Measurements from ENCODE around the gene PLPPR5. TPM values are rescaled to one million over a fixed set of nuclear protein-coding genes. Genes with fewer than 3 reads are reported as not detected.

The PLPPR5 gene
- total and polyA plus RNA-seq, 10 of the 15 experiments (the other 5 are each of a cell fraction or from before 2014, with no cell fraction given), result under 0.01 to 0.11 (median 0.02) TPM; not detected in 7

DNA sequence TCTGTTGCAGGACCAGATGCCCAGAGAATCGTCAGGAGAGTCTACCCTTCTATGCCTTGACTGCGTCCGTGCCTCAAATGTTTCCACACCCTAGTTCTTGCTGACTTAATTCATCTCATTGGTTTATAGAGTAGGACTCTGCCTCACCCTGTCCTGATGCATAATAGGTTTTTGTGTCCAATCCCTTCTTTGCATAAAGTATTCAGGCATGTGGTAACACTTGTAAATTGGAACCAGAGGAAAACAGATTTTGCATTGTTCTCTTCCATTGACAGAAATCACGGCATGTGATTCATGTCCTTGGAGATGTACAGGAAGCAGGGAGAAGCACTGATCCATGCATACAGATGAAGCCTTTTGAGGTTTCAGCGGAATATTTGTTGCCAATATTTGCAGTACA lies 29.5 kb downstream of the PLPPR5 start:
- Histone ChIP-seq H3K9me3 (replicated peaks; ENCODE audit: control insufficient read depth, insufficient read depth, low read length) (no peaks in the 10 kb centered on the region), H3K4me1 (ENCODE audit: control insufficient read depth, insufficient read depth, low read length) (no peaks in the 10 kb centered on the region), H3K4me3 (no peak overlapping the region), H4K20me1 (ENCODE audit: control insufficient read depth, insufficient read depth) (no peaks in the 10 kb centered on the region), H3K79me2 (ENCODE audit: control insufficient read depth, insufficient read depth, low read length) (no peaks in the 10 kb centered on the region), H3K9ac (ENCODE audit: control insufficient read depth, insufficient read depth, low read length) (no peak overlapping the region), H3K36me3 (ENCODE audit: control insufficient read depth in 2 of 2, insufficient read depth in 2 of 2, low read length in 1 of 2) (no peaks in the 10 kb centered on the region), H3K4me2 (ENCODE audit: control insufficient read depth, insufficient read depth) (no peak overlapping the region), H3K27ac (ENCODE audit: control insufficient read depth, insufficient read depth) (no peak overlapping the region), H3K27me3 (replicated peaks in 1 of 2; ENCODE audit: control insufficient read depth in 2 of 2, insufficient read depth in 2 of 2, low read length in 1 of 2) (no peaks in the 10 kb centered on the region), H2AFZ (ENCODE audit: control insufficient read depth, low read depth, low read length) (no peak overlapping the region)
- BruUV-seq (replicated peaks), result no TSS peak
- ATAC-seq (no peak), DNase-seq (ENCODE audit: low read depth, low spot score) (no peak), FAIRE-seq (no peak)
- WGBS (ENCODE audit: insufficient coverage, insufficient replicate concordance, low lambda C conversion rate, missing lambda C conversion rate), result 9% methylated on average over 5 of the region's 5 CpGs
- ChIA-PET POLR2A (no interaction called here), RAD21 (ENCODE audit: unreplicated experiment) (no interaction called here), CTCF (no interaction called here), SMC1A (ENCODE audit: uncharacterized antibody, unreplicated experiment) (no interaction called here)
- in situ Hi-C loops (cut with MboI), result no loop called here
- intact Hi-C loops (cut with micrococcal nuclease; ENCODE audit: unreplicated experiment), result no loop called here
- TF ChIP-seq, protein P1, sequence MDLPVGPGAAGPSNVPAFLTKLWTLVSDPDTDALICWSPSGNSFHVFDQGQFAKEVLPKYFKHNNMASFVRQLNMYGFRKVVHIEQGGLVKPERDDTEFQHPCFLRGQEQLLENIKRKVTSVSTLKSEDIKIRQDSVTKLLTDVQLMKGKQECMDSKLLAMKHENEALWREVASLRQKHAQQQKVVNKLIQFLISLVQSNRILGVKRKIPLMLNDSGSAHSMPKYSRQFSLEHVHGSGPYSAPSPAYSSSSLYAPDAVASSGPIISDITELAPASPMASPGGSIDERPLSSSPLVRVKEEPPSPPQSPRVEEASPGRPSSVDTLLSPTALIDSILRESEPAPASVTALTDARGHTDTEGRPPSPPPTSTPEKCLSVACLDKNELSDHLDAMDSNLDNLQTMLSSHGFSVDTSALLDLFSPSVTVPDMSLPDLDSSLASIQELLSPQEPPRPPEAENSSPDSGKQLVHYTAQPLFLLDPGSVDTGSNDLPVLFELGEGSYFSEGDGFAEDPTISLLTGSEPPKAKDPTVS (IDR thresholded peaks at IDR 0.05; ENCODE audit: low read depth, low read length), result no peak
- TF ChIP-seq, protein P2, sequence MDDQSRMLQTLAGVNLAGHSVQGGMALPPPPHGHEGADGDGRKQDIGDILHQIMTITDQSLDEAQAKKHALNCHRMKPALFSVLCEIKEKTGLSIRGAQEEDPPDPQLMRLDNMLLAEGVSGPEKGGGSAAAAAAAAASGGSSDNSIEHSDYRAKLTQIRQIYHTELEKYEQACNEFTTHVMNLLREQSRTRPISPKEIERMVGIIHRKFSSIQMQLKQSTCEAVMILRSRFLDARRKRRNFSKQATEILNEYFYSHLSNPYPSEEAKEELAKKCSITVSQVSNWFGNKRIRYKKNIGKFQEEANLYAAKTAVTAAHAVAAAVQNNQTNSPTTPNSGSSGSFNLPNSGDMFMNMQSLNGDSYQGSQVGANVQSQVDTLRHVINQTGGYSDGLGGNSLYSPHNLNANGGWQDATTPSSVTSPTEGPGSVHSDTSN (IDR thresholded peaks at IDR 0.05; ENCODE audit: insufficient replicate concordance, low read depth, low read length), result no peak
- TF ChIP-seq NR2C1 (IDR thresholded peaks at IDR 0.05) (no peak), BHLHE40 (IDR thresholded peaks at IDR 0.05; ENCODE audit: borderline replicate concordance in 1 of 2, low read depth in 2 of 2, low read length in 1 of 2) (no peak), NFYA (IDR thresholded peaks at IDR 0.05; ENCODE audit: borderline replicate concordance, low read depth, low read length) (no peak), MTA2 (IDR thresholded peaks at IDR 0.05; ENCODE audit: low read depth) (no peak), CHD4 (IDR thresholded peaks at IDR 0.05) (no peak), TAF1 (IDR thresholded peaks at IDR 0.05; ENCODE audit: borderline replicate concordance, low read depth, low read length) (no peak), CEBPB (IDR thresholded peaks at IDR 0.05; ENCODE audit: borderline replicate concordance in 1 of 2, low read depth in 2 of 2, low read length in 2 of 2) (no peak)
- TF ChIP-seq, protein P3, sequence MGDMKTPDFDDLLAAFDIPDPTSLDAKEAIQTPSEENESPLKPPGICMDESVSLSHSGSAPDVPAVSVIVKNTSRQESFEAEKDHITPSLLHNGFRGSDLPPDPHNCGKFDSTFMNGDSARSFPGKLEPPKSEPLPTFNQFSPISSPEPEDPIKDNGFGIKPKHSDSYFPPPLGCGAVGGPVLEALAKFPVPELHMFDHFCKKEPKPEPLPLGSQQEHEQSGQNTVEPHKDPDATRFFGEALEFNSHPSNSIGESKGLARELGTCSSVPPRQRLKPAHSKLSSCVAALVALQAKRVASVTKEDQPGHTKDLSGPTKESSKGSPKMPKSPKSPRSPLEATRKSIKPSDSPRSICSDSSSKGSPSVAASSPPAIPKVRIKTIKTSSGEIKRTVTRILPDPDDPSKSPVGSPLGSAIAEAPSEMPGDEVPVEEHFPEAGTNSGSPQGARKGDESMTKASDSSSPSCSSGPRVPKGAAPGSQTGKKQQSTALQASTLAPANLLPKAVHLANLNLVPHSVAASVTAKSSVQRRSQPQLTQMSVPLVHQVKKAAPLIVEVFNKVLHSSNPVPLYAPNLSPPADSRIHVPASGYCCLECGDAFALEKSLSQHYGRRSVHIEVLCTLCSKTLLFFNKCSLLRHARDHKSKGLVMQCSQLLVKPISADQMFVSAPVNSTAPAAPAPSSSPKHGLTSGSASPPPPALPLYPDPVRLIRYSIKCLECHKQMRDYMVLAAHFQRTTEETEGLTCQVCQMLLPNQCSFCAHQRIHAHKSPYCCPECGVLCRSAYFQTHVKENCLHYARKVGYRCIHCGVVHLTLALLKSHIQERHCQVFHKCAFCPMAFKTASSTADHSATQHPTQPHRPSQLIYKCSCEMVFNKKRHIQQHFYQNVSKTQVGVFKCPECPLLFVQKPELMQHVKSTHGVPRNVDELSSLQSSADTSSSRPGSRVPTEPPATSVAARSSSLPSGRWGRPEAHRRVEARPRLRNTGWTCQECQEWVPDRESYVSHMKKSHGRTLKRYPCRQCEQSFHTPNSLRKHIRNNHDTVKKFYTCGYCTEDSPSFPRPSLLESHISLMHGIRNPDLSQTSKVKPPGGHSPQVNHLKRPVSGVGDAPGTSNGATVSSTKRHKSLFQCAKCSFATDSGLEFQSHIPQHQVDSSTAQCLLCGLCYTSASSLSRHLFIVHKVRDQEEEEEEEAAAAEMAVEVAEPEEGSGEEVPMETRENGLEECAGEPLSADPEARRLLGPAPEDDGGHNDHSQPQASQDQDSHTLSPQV (IDR thresholded peaks at IDR 0.05), result no peak
- TF ChIP-seq, protein P4, sequence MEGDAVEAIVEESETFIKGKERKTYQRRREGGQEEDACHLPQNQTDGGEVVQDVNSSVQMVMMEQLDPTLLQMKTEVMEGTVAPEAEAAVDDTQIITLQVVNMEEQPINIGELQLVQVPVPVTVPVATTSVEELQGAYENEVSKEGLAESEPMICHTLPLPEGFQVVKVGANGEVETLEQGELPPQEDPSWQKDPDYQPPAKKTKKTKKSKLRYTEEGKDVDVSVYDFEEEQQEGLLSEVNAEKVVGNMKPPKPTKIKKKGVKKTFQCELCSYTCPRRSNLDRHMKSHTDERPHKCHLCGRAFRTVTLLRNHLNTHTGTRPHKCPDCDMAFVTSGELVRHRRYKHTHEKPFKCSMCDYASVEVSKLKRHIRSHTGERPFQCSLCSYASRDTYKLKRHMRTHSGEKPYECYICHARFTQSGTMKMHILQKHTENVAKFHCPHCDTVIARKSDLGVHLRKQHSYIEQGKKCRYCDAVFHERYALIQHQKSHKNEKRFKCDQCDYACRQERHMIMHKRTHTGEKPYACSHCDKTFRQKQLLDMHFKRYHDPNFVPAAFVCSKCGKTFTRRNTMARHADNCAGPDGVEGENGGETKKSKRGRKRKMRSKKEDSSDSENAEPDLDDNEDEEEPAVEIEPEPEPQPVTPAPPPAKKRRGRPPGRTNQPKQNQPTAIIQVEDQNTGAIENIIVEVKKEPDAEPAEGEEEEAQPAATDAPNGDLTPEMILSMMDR (IDR thresholded peaks at IDR 0.05 in 2 of 3, conservative IDR thresholded peaks at IDR 0.05 in 1 of 3; ENCODE audit: control insufficient read depth in 2 of 3, extremely low read depth in 1 of 3, insufficient read depth in 1 of 3, low read depth in 3 of 3, low read length in 3 of 3), result no peak
- TF ChIP-seq, protein P5, sequence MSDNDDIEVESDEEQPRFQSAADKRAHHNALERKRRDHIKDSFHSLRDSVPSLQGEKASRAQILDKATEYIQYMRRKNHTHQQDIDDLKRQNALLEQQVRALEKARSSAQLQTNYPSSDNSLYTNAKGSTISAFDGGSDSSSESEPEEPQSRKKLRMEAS (IDR thresholded peaks at IDR 0.05; ENCODE audit: low read depth, low read length), result no peak

All from GM12878 (cell line).